ENCODE measurements around the gene FNDC10.

FNDC10 gene

DNA sequence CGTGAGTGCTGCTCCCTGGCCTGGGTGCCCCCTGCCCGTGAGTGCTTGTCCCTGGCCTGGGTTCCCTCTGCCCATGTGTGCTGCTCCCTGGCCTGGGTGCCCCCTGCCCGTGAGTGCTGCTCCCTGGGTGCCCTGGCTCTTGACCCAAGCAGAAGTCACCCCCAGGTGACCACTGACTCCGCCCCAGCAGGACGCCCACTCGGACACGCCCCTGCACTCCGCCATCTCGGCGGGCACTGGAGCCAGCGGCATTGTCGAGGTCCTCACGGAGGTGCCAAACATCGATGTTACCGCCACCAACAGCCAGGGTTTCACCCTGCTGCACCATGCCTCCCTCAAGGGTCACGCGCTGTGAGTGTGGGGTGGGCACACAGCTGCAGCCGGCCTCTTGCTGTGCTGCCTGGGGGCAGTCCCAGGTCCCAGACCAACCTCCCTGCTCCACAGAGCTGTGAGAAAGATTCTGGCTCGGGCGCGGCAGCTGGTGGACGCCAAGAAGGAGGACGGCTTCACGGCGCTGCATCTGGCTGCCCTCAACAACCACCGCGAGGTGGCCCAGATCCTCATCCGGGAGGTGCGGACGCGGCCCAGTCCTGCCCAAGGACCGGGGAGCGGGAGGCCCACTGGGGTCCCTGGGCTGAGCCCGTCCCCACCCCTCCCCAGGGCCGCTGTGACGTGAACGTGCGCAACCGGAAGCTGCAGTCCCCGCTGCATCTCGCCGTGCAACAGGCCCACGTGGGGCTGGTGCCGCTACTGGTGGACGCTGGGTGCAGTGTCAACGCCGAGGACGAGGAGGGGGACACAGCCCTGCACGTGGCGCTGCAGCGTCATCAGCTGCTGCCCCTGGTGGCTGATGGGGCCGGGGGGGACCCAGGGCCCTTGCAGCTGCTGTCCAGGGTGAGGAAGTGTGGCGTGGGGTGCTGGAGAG is 28.2 kb upstream of the FNDC10 start:
- H3K36me3 Mint-ChIP-seq (ENCODE audit: low read depth), result no peaks in the 10 kb centered on the region
- no peak for TF ChIP-seq CTCF (IDR thresholded peaks at IDR 0.05)

GRCh38 chr1:1627261-1627828 is 27.4 kb upstream of the FNDC10 start:
- no peaks in the 10 kb centered on the region for H3K36me3 Mint-ChIP-seq (ENCODE audit: low read depth)
- H3K4me1 Mint-ChIP-seq, result peaks cover 4% of the 10 kb centered on the region
- no peak for DNase-seq
- no peak overlapping the region for H3K27ac Mint-ChIP-seq
- no peaks in the 10 kb centered on the region for H3K9me3 Mint-ChIP-seq
- H3K4me3 Mint-ChIP-seq, result no peak overlapping the region
- H3K27me3 Mint-ChIP-seq (ENCODE audit: low read depth, poor library complexity), result peaks cover 19% of the 10 kb centered on the region
- no peak for TF ChIP-seq CTCF (IDR thresholded peaks at IDR 0.05)

More for the DNA sequence above, 28.2 kb upstream of the FNDC10 start:
- Mint-ChIP-seq H3K9me3 (no peaks in the 10 kb centered on the region), H3K27ac (no peak overlapping the region), H3K4me1 (no peaks in the 10 kb centered on the region), H3K27me3 (ENCODE audit: low read depth, poor library complexity) (peaks cover 19% of the 10 kb centered on the region), H3K4me3 (no peak overlapping the region)
- DNase-seq, result no peak

DNA sequence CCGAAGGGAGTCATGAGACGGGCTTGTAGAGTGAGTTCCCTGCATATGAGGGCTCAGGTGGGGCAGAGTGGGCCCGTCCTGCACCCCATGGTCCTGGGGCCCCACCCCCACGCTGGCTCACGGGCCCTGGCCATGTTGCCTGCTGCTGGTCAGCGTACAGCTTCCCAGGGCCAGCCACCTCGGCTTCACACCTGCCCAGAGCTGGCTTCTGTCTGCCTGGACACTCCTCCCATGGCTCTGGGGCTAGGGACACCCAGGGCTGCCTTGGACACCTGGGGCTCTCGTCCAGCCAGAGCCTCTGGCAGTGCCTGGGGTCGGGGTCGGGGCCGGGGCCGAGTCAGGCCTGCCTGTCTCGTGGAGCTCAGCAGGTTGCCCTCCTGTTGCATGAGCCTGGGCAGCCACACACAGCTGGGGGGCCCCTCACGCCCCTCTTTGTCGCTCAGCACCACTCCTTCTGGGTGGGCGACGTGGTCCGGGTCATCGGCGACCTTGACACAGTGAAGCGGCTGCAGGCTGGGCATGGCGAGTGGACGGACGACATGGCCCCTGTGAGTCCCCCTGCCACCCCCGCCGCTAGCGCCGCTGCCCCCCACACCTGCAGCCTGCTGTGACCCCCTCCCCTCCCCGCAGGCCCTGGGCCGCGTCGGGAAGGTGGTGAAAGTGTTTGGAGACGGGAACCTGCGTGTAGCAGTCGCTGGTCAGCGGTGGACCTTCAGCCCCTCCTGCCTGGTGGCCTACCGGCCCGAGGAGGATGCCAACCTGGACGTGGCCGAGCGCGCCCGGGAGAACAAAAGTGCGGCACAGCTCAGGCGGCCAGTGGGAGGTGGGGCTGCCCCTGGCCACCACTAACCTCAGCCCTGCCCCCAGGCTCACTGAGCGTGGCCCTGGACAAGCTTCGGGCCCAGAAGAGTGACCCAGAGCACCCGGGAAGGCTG is 26.5 kb upstream of the FNDC10 start:
- DNase-seq, result no peak
- no peaks in the 10 kb centered on the region for H3K9me3 Mint-ChIP-seq
- H3K27me3 Mint-ChIP-seq (ENCODE audit: low read depth, poor library complexity), result peaks cover 16% of the 10 kb centered on the region
- H3K4me1 Mint-ChIP-seq, result peaks cover 4% of the 10 kb centered on the region
- no peak overlapping the region for H3K4me3 Mint-ChIP-seq
- H3K27ac Mint-ChIP-seq, result no peak overlapping the region
- TF ChIP-seq CTCF (IDR thresholded peaks at IDR 0.05), result no peak
- no peaks in the 10 kb centered on the region for H3K36me3 Mint-ChIP-seq (ENCODE audit: low read depth)

DNA sequence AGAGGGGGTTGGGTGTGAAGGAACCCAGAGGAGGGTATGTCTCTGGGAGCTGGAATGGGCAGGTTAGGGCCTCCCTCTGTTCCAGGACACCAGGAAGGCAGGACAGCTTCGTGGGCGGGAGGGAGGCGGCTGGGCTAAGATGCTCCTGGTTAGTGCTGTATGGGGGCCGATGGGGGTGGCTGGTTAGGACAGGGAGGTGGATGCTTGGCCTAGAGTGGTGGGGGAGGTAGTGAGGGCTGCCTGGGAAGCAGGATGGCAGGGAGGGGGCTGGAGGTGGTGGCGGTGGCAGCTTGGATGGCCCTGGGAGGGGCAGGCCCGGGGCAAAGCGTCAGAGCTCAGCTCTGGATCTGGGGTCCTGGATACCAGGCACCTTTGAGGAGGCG is 25.9 kb upstream of the FNDC10 start:
- no peak for TF ChIP-seq CTCF (IDR thresholded peaks at IDR 0.05)
- Mint-ChIP-seq H3K27me3 (ENCODE audit: low read depth, poor library complexity) (peaks cover 15% of the 10 kb centered on the region), H3K4me3 (no peak overlapping the region), H3K27ac (no peak overlapping the region), H3K9me3 (no peaks in the 10 kb centered on the region), H3K4me1 (peaks cover 4% of the 10 kb centered on the region), H3K36me3 (ENCODE audit: low read depth) (no peaks in the 10 kb centered on the region)
- DNase-seq, result no peak

GRCh38 chr1:1625404-1625775 is 25.5 kb upstream of the FNDC10 start:
- Mint-ChIP-seq H3K9me3 (no peaks in the 10 kb centered on the region), H3K27me3 (ENCODE audit: low read depth, poor library complexity) (peaks cover 13% of the 10 kb centered on the region), H3K36me3 (ENCODE audit: low read depth) (no peaks in the 10 kb centered on the region), H3K4me3 (no peak overlapping the region), H3K27ac (no peak overlapping the region), H3K4me1 (peaks cover 4% of the 10 kb centered on the region)
- TF ChIP-seq CTCF (IDR thresholded peaks at IDR 0.05), result no peak
- DNase-seq, result no peak

Data from nephron progenitor cell (in vitro differentiated cells).